Stimulated activated CD4-positive, alpha-beta T cell treated with anti-CD3 and anti-CD28 coated beads, Interleukin-4, amount 100 ng/mL, for 24 hours (primary cell): ENCODE data around the gene SATB1.

Source experiments
- DNase-seq: peaks from one replicate; pipeline ENCODE4 v3.0.0-alpha.2; 2020

SATB1 gene

GRCh38 chr3:18396428-18396827 is 28.7 kb downstream of the SATB1 start:
- no peak for DNase-seq

DNA sequence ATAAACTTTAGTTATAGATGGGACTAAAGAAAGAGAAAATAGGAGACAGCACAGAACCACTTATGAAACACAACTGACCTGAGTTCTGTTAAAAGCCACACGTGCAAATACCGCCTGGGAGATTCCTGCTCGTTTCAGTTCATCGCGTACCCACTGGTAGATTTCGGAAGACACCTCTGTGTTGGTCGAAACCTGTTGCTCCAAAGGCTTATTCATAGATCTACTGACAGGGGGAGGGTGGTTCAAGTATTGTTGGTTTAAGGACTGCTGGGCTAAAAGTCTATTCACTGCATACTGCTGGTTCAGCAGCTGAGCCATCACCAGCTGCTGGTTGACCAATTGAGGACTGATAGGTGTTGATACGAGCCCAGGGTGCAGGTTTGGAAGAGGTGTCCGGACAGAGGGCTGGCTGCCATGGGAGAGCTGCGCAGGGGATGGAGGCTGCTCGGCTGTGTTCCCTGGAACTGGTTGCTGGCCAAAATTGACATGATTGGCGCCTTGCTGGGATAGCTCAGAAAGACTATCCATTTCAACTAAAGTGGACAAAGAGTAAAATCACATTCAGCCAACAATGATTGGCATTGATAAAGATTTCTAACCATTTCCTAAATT is 30.6 kb downstream of the SATB1 start:
- DNase-seq, result no peak

- DNase-seq, result no peak
Observed at GRCh38 chr3:18393906-18394305, 31.2 kb downstream of the SATB1 start.

DNA sequence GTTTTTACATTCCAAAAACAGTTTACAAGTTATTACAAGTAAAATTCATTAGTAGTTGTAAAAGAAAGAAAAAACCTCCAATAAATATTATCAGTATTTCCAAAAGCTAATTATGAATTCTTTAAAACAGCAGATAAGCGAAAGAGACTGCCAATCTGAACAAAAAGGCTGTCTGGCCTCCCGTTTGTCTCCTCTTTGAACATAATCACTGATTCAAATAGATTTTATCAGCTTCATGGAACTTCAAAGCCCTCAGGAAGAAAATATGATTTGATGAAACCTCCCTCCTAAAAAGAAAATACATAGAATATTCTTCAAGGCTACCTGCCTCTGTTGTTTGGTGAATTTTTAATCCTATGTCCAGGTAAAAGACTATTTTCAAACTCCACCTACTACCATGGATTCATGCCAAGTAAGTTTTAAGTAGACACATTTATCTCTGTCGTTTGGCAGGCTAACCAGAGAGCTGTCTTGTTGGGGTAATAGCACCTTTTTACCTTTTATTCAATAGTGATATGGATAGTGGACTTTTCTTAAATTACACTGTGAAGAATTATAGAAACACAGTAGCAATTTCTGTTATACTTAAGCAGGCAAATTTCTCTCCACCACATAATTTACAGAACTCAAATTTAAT is 35.0 kb downstream of the SATB1 start:
- DNase-seq, result no peak

DNA sequence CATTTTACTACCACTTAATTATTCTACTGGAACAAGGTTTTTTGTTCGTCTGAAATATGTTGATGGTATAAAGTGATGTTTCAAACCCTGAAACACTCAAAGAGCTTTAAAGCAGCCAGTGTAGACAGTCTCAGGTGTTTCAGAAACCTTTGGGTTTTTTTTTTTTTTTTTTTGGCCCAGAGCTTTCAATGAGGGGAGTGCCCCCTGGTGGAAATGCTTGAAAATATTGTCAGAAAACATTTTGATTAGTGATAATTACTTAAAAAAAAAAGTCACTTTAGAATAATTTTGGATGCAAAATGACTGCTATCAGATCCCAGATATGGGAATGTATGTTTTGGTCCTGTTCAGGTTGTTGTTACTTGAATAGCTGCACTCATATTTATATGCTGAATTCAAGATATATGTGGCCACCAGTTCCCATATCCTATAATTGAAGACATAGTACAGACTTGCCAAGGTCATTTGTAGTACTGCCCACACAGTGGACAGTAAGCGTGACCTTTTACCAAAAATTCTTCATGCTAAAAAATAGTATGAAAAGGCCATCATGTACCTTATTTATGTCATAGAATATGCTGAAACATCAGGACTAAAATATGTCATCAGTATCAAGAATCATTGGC is 35.9 kb downstream of the SATB1 start:
- peak; percentile 36 for DNase-seq

DNA sequence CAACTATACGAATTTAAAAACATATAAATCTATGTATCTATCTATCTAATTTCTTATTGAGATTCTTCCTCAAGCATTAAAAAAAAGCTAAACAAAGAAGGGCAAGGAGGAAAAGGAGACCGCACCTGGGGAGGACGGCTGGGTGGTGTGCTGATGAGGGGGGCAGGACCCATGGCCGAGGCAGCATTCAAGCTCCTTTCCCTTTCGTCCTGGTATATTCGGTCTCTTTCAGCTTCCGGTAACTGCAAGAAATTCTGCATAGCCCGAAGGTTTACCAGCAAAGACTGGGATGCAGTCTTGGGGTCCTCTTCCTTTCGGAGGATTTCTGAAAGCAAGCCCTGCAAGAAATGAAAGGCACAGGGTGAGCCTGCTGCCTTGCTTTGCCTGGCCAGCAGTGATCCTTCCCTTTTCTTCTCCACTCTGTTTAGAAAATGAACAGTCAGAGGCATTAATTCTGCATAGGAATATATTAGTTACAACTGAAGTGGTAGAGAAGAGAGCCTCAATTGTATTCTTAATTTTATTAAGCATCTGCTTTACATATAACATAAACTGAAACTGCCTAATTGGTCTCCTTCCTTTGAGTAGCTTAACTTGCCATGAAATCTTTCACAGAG is 38.8 kb downstream of the SATB1 start:
- DNase-seq, result no peak

DNA sequence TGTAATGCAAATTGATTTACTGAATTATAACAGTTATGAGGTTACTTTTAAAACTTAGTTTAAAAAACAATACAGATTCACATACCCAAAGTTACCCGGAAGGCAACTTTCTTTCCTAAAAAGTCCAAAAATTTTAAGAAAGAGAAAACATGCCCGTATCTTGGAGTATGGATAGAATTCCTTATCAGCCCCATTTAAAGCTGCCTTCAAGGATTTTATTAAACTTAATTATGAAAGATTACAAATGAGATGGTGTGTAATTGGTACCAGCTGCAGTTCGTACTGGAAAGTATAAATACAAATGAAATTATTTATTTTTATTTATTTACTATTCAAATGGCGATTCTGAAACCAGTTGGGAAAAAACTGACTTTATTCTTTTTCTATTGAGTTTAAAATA is 39.4 kb downstream of the SATB1 start:
- DNase-seq, result no peak

DNA sequence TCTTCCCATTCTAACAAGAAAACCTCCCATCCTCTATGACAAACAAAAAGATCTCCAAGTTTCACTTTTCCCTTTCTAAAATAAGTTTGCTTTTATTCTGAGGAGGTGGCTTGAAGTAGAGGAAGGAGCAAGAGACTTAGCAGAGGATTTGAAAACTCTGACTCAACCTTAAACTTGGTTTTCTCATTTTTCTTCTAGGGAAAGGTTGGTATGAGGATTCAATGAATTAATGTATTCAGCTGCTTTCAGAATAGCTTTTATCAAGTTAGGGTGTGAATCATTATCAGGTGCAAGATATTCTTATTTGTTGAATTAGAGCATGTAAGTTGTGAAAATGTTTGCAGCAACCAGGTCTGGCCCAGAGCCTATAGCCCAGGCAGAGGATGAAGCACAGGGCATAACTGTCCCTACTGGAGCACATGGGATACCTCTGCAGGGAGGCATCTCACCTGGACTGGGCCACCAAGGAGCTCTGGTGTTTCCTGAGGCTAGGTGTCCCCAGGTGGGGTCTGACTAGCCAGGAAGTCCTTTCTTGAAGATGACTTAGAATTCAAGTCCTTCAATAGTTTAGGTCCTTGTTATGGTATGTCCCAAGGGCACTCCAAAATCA is 42.3 kb downstream of the SATB1 start:
- no peak for DNase-seq

DNA sequence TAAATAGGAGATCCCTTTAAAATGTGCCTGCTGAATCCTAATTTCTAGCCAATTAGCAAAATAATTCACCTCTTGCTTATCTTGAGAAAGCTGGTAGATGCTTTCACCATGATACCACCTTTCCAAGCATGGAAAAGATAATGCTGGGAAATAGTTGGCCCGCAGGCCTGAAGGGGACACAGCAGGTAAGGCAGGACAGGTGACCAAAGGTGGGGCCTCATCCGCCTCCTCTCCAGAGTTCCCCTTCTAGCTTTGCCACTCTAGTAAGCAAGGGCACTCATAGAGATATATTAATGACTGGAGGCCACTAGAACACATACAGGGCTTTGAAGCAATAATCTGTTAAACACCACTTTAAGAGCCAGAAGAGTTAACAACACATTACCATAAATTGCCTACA is 45.5 kb downstream of the SATB1 start:
- no peak for DNase-seq

- DNase-seq, result no peak
Observed at GRCh38 chr3:18378218-18378617, 46.9 kb downstream of the SATB1 start.

DNA sequence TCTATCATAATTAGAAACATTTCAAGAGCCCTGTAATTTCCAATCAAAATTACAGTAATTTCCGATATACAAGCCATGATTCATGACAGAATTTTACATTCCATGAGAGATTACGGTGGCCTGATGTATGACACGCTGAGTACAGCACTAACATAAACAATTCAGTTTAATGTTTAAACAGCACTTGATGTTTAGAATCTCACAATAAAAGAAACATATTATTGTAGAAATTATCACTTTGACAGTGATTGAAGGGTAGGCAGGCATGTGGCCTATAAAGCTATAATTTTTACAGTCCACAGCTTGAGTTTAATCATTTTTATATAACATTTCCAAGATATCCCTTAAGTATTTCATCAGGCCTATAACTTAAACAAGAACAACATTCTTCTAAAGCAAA is 48.5 kb downstream of the SATB1 start:
- no peak for DNase-seq

- no peak for DNase-seq
Observed at GRCh38 chr3:18372786-18373405, 52.2 kb downstream of the SATB1 start.

DNA sequence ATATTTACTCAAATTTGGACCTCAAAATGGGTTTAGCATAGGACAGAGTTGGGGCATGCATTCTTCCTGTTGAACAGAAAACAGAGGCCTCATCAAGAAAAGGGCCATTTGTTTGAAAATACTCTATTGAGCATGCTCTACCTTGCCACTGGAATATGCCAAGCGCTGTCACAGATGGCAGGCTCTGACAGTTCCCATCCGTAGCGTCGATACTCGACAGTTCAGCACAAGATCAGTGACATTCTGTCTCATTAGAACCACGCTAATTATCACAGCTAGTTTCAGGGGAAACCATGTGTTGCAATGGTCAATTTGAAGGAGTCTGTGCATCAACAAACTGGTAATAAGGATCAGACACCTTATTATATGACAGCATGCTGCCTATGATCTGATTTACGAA is 54.5 kb downstream of the SATB1 start:
- no peak for DNase-seq

DNA sequence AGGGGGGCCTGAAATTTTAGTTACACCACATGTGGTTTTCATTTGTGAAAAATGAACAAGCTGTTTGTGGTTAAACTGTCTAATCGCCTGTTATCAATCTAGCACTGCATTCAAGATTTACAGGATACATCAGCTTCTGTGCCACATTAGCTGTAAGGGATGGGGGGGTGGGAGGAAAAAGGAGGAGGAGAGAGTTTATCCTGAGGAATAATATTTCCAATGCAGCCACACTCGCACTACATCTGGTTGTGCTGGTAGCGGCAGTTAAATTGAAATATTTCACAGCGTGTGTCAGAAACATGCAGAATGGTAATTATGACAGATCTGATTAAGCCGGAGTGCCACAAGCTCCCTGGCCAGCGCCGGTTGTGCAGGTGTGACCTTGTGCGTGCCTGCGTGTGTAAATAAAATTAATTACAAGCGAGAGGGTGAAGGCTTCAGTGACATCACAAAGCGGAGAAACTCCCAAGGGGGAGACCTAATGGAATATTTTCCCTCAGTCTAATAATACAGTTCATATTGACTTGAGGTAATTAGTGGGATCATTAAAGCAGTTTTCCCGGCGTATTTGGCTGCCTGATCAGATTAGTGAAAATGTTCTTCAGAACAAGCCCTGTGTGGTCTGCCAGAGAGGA is 55.5 kb downstream of the SATB1 start:
- DNase-seq, result no peak

DNA sequence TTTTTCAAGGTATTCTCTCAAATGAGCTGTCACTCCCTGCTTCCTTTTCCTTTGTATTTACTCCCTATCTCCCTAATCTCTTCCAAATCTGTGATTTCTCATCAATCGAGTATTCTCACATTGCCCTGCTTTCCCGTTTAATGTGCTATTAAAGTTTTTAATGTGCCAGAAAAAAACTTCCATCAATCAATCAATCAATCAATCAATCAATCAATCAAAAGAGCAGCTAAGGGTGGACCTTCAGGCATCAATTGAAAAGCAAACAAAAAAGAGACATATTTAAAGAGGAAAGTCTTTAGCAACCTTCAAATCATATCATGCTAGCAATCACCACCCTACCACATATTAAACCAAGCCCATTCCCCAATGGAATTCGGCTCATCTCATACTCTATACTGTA is 58.9 kb downstream of the SATB1 start:
- no peak for DNase-seq

DNA sequence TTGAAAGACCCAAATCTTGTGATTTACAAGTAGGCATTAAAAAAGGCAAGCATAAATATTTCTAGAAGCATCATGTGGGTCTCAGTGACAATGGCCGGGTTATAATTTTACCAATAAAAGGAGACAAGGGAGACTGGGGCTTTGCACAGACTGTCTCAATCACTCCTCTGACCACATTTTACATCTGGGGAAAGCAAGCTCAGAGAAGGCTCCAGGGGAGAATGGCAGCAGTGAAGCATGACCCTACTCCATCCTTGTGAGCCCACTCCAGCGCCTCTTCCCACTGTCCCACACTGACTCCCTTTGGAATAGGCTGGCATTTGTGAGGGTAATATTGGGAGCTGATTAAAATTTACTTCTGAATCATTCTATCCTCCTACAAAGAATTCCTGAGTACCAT is 61.8 kb downstream of the SATB1 start:
- DNase-seq, result no peak

GRCh38 chr3:18357747-18358146 is 67.4 kb downstream of the SATB1 start:
- no peak for DNase-seq

- no peak for DNase-seq
Observed at GRCh38 chr3:18355832-18356231, 69.3 kb downstream of the SATB1 start.

DNA sequence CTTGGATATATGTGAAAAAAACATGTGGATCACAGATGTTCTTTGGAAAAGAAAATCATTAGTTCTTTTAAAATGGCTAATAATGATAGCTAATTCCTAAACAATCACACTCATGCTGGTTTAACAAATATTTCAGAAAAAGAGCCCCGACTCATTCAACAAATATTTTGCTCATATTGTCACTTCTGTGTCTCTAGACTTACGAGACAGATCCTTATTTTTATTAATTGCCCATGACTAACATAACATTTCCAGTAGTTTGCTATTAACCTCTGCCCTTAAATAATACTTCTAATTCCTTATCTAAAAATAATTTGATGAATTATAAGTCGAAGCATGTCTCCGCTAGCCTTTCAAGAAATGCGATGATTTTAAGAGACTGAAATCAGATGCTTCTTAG is 70.4 kb downstream of the SATB1 start:
- DNase-seq, result no peak

- DNase-seq, result no peak
Observed at GRCh38 chr3:18351823-18352744, 73.1 kb downstream of the SATB1 start.

GRCh38 chr3:18351069-18351628 is 74.0 kb downstream of the SATB1 start:
- DNase-seq, result no peak
